NCI-H2227 treated with DMSO at 0.1 percent for 48 hours (cell line): Measurements from ENCODE around the gene PCDHGA12.
"Not testable (repeated sequence)": the region's sequence is repeated elsewhere in the genome, so short reads cannot be mapped to it uniquely, and the experiment has no call there.

ENCODE experiments used
- DNase-seq: peaks from one replicate; lab custom pipeline; 2025; lab: John Stamatoyannopoulos, UW

PCDHGA12 gene

DNA sequence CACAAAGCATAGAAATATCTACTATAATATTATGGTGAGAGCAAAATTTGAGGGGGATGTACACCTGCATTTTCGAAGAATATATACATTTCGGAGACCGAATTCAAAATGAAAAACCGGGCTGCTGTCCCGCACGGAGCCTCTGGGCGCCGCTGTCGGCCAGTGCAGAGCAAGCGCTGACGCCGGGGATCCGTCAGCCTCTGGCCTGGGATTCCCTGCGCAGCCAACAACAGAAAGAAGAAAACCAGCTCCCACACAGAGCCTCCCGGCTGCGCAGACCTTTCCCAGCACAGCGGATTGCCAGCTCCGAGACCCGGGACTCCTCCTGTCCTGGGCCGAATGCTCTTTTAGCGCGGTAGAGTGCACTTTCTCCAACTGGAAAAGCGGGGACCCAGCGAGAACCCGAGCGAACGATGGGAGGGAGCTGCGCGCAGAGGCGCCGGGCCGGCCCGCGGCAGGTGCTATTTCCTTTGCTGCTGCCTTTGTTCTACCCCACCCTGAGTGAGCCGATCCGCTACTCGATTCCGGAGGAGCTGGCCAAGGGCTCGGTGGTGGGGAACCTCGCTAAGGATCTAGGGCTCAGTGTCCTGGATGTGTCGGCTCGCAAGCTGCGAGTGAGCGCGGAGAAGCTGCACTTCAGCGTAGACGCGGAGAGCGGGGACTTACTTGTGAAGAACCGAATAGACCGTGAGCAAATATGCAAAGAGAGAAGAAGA is 22.4 kb upstream of the PCDHGA12 start, which contains the start of gene PCDHGB6:
TSS of gene PCDHGB6 (plus strand) at position 232 of the 716 bp plus-strand sequence. CDS start at position 414, 182 bp downstream.
- DNase-seq: not testable (repeated sequence)

DNA sequence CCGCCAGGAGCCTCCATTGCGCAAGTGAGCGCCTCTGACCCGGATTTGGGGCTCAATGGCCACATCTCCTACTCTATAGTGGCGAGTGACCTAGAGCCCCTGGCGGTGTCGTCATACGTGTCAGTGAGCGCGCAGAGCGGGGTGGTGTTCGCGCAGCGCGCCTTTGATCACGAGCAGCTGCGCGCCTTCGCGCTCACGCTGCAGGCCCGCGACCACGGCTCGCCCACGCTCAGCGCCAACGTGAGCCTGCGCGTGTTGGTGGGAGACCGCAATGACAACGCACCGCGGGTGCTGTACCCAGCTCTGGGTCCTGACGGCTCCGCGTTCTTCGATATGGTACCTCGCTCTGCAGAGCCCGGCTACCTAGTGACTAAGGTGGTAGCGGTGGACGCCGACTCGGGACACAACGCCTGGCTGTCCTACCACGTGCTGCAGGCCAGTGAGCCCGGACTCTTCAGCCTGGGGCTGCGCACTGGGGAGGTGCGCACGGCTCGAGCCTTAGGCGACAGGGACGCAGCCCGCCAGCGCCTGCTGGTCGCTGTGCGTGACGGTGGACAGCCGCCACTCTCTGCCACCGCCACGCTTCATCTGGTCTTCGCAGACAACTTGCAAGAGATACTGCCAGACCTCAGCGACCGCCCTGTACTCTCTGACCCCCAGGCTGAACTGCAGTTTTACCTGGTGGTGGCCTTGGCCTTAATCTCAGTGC is 20.6 kb upstream of the PCDHGA12 start:
- DNase-seq: no peak

DNA sequence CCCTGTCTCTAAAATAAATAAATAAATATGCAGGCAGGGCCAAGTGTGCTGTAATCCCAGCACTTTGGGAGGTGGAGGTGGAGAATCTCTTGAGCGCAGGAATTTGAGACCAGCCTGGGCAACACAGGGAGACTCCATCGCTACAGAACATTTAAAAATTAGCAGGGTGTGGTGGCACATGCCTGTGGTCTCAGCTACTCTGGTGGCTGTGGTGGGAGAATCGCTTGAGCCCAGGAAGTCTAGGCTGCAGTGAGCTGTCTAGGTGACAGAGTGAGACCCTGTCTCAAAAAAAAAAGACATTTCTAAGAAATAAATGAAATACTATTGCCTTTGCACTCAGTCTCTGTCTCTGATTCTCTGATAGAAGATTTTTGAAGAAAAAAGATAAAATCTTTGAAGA is 18.7 kb upstream of the PCDHGA12 start:
- no peak for DNase-seq

DNA sequence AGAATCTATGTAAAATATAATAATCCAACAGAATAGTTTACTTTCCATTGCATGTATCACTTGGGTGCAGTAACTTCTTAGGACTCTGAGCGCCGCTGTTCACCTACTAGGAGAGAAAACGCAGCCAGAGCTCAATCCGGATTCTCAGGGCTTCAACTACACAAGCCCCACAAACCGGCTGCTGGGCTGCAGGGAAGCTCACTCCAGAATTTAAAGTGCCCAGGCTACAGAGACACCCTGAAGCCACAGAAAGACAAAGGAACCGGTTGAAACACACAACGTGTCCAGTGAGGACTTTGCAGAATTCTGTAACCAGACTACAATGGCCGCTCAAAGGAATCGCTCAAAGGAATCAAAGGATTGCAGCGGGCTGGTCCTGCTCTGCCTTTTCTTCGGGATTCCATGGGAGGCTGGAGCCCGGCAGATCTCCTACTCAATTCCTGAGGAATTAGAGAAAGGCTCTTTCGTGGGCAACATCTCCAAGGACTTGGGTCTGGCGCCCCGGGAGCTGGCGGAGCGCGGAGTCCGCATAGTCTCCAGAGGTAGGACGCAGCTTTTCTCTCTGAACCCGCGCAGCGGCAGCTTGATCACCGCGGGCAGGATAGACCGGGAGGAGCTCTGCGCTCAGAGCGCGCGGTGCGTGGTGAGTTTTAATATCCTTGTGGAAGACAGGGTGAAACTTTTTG is 17.3 kb upstream of the PCDHGA12 start, which contains the start of gene PCDHGA10:
TSS of gene PCDHGA10 (plus strand) at position 134 of the 686 bp plus-strand sequence. CDS start at position 323, 189 bp downstream.
- no peak for DNase-seq

DNA sequence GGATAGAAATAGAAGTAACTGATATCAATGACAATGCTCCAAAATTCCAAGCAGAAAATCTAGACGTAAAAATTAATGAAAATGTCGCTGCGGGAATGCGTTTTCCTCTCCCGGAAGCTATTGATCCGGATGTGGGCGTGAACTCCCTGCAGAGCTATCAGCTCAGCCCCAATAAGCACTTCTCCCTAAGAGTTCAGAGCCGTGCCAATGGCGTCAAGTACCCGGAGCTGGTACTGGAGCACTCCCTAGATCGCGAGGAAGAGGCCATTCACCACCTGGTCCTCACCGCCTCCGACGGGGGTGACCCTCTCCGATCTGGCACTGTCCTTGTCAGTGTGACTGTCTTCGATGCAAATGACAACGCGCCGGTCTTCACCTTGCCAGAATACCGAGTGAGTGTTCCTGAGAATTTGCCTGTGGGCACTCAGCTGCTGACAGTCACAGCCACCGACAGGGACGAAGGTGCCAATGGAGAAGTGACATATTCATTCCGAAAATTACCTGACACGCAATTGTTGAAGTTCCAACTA is 16.7 kb upstream of the PCDHGA12 start:
- no peak for DNase-seq

DNA sequence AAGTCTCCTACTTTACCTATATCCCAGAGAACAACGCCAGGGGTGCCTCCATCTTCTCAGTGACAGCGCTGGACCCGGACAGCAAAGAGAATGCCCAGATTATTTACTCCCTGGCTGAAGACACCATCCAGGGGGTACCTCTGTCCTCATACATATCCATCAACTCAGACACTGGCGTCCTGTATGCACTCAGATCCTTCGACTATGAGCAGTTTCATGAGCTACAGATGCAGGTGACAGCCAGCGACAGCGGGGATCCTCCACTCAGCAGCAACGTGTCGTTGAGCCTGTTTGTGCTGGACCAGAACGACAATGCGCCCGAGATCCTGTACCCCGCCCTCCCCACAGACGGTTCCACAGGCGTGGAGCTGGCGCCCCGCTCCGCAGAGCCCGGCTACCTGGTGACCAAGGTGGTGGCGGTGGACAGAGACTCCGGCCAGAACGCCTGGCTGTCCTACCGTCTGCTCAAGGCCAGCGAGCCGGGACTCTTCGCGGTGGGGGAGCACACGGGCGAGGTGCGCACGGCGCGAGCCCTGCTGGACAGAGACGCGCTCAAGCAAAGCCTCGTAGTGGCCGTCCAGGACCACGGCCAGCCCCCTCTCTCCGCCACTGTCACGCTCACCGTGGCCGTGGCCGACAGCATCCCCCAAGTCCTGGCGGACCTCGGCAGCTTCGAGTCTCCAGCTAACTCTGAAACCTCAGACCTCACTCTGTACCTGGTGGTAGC is 15.6 kb upstream of the PCDHGA12 start:
- not testable (repeated sequence) for DNase-seq

DNA sequence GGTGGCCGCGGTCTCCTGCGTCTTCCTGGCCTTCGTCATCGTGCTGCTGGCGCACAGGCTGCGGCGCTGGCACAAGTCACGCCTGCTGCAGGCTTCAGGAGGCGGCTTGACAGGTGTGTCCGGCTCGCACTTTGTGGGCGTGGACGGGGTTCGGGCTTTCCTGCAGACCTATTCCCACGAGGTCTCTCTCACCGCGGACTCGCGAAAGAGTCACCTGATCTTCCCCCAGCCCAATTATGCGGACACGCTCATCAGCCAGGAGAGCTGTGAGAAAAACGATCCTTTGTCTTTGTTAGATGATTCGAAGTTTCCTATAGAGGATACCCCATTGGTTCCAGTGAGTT is 15.1 kb upstream of the PCDHGA12 start:
- DNase-seq: not testable (repeated sequence)

DNA sequence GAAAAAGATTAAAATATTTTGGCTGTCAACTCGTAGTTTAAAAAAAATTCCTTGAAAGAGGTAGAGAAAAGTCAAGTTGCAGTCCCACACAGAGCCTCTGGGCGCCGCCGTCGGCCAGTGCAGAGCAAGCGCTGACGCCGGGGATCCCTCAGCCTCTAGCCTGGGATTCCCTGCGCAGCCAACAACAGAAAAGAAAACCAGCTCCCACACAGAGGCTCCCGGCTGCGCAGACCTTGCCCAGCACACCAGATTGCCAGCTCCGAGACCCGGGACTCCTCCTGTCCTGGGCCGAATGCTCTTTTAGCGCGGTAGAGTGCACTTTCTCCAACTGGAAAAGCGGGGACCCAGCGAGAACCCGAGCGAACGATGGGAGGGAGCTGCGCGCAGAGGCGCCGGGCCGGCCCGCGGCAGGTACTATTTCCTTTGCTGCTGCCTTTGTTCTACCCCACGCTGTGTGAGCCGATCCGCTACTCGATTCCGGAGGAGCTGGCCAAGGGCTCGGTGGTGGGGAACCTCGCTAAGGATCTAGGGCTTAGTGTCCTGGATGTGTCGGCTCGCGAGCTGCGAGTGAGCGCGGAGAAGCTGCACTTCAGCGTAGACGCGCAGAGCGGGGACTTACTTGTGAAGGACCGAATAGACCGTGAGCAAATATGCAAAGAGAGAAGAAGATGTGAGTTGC is 12.7 kb upstream of the PCDHGA12 start, which contains the start of gene PCDHGB7:
TSS of gene PCDHGB7 (plus strand) at position 184 of the 679 bp plus-strand sequence. CDS start at position 367, 183 bp downstream.
- DNase-seq: not testable (repeated sequence)

DNA sequence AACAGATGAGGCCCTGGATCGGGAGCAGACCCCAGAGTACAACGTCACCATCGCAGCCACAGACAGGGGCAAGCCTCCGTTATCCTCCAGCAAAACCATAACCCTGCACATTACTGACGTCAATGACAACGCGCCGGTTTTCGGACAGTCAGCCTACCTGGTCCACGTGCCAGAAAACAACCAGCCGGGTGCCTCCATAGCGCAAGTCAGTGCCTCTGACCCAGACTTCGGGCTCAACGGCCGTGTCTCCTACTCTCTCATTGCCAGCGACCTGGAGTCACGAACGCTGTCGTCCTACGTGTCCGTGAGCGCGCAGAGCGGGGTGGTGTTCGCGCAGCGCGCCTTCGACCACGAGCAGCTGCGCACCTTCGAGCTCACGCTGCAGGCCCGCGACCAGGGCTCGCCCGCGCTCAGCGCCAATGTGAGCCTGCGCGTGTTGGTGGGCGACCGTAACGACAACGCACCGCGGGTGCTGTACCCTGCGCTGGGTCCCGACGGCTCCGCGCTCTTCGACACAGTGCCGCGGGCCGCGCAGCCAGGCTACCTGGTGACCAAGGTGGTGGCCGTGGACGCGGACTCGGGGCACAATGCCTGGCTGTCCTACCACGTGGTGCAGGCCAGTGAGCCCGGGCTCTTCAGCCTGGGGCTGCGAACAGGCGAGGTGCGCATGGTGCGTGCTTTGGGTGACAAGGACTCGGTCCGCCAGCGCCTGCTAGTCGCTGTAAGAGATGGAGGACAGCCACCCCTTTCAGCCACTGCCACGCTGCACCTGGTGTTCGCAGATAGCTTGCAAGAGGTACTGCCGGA is 11.0 kb upstream of the PCDHGA12 start:
- DNase-seq: no peak

DNA sequence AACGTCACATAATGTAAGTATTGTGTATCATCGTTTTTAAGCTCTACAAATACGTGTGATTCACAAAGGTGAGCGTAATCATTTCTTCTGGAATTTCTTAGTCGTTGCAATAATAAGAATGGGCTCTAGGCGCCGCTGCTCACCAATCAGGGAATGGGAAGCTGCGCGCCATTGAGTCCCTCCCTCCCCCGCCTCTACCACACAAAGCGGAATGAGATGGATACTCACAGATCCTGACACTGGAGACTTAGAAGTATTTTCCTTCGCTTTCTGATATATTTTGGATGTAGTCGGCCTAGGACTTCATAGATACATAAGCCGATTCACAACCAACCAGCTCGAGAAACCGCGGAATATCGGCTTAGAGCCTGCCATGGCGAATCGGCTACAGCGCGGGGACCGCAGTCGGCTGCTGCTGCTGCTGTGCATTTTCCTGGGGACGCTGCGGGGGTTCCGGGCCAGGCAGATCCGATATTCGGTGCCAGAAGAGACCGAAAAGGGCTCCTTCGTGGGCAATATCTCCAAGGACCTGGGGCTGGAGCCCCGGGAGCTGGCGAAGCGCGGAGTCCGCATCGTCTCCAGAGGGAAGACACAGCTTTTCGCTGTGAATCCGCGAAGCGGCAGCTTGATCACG is 9.3 kb upstream of the PCDHGA12 start, which contains the start of gene PCDHGA11:
TSS of gene PCDHGA11 (plus strand) at position 197 of the 634 bp plus-strand sequence. CDS start at position 374, 177 bp downstream.
- no peak for DNase-seq

DNA sequence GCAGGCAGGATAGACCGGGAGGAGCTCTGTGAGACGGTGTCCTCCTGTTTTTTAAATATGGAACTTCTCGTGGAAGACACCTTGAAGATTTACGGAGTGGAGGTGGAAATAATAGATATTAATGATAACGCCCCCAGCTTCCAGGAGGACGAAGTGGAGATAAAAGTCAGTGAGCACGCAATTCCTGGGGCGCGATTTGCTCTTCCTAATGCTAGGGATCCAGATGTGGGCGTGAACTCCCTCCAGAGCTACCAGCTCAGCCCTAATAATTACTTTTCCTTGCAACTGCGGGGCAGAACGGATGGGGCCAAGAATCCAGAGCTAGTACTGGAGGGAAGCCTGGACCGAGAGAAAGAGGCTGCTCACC is 8.8 kb upstream of the PCDHGA12 start:
- DNase-seq: no peak

DNA sequence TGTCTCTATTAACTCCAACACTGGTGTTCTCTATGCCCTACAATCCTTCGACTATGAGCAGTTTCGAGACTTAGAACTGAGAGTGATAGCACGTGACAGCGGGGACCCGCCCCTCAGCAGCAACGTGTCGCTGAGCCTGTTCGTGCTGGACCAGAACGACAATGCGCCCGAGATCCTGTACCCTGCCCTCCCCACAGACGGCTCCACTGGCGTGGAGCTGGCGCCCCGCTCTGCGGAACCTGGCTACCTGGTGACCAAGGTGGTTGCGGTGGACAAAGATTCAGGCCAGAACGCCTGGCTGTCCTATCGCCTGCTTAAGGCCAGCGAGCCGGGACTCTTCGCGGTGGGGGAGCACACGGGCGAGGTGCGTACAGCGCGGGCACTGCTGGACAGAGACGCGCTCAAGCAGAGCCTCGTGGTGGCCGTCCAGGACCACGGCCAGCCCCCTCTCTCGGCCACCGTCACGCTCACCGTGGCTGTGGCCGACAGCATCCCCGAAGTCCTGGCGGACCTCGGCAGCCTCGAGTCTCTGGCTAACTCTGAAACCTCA is 7.5 kb upstream of the PCDHGA12 start:
- no peak for DNase-seq

DNA sequence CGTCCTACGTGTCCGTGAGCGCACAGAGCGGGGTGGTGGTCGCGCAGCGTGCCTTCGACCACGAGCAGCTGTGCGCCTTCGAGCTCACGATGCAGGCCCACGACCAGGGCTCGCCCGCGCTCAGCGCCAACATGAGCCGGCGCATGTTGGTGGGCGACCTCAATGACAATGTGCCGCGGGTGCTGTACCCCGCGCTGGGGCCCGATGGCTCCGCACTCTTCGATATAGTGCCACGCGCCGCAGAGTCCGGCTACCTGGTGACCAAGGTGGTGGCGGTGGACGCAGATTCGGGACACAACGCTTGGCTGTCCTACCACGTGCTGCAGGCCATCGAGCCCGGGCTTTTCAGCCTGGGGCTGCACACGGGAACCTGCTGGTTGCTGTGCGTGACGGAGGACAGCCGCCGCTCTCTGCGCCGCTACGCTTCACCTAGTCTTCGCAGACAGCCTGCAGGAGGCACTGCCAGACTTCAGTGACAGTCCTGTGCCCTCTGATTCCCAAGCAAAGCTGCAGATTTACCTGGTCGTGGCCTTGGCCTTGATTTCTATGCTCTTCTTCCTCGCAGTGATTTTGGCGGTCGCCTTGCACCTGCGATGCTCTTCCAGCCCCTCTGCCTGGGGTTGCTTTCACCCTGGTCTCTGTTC is 2.4 kb upstream of the PCDHGA12 start:
- no peak for DNase-seq

DNA sequence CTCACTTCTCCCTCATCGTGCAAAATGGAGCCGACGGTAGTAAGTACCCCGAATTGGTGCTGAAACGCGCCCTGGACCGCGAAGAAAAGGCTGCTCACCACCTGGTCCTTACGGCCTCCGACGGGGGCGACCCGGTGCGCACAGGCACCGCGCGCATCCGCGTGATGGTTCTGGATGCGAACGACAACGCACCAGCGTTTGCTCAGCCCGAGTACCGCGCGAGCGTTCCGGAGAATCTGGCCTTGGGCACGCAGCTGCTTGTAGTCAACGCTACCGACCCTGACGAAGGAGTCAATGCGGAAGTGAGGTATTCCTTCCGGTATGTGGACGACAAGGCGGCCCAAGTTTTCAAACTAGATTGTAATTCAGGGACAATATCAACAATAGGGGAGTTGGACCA is 979 bp downstream of the PCDHGA12 start:
- DNase-seq: no peak

DNA sequence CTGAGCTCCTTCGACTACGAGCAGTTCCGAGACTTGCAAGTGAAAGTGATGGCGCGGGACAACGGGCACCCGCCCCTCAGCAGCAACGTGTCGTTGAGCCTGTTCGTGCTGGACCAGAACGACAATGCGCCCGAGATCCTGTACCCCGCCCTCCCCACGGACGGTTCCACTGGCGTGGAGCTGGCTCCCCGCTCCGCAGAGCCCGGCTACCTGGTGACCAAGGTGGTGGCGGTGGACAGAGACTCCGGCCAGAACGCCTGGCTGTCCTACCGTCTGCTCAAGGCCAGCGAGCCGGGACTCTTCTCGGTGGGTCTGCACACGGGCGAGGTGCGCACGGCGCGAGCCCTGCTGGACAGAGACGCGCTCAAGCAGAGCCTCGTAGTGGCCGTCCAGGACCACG is 2.0 kb downstream of the PCDHGA12 start:
- DNase-seq: not testable (repeated sequence)

DNA sequence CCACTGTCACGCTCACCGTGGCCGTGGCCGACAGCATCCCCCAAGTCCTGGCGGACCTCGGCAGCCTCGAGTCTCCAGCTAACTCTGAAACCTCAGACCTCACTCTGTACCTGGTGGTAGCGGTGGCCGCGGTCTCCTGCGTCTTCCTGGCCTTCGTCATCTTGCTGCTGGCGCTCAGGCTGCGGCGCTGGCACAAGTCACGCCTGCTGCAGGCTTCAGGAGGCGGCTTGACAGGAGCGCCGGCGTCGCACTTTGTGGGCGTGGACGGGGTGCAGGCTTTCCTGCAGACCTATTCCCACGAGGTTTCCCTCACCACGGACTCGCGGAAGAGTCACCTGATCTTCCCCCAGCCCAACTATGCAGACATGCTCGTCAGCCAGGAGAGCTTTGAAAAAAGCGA is 2.4 kb downstream of the PCDHGA12 start:
- not testable (repeated sequence) for DNase-seq

DNA sequence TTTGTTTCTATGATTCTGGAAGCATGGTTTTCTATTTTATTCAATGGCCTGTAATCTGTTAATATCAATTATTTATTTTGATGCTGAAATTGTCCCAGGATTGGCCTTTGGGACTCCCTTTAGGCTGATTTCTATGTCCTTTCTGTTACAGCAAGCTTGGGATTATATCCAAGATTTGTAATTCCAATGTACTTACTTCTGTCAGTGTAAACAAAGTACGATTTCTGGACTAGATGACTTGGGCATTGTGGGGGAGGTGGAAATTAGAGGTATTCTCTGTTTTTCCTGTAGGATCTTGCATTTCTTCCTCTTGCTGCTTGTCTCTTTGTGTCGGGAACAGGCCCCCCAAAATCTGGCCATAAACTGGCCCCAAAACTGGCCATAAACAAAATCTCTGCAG is 3.7 kb downstream of the PCDHGA12 start:
- no peak for DNase-seq

DNA sequence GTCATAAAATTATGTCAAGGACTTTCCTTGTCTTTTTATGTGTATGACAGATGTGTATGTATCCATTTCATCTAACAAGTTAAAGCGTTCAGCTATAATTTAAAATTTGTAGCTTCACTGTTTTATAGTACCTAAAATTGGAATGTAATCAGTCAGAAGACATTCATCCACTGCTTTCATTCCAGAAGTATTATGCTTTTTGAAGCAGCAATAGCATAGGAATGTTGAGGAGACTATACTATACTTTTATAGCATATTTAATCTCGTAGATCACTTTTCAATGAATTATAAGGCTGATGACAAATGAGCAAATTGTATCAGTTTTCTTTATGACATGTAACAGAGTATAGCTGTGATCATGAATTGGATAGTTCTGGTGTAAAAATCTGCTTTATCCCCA is 6.9 kb downstream of the PCDHGA12 start:
- DNase-seq: no peak
